Upper lobe of left lung (tissue), 4 donors: ENCODE data around the gene SEMA4A.

Source experiments
- CTCF ChIP-seq, 6 experiments: fragments of 450-650 bp in 4 of 6; fragments of 200-600 bp in 2 of 6; sonication (generic) in 2 of 6; IDR thresholded peaks; one replicate each; pipeline ENCODE4 v1.5.1; 2016 to 2019; ENCODE audit warnings: antibody characterized with exemption in 6 of 6
- POLR2AphosphoS5 ChIP-seq, 2 donors: sonication (generic); formaldehyde crosslinking; IDR thresholded peaks; one replicate each; pipeline ENCODE4 v1.5.1; 2017; ENCODE audit warnings: antibody characterized with exemption in 2 of 2

- TF ChIP-seq CTCF (IDR thresholded peaks at IDR 0.05) (no peak), POLR2AphosphoS5 (IDR thresholded peaks at IDR 0.05) (no peak)
Measured at GRCh38 chr1:156112276-156113137, 40.9 kb upstream of the SEMA4A start.
